BJ (cell line): ENCODE data around the gene IYD. TPM values are rescaled to one million over a fixed set of nuclear protein-coding genes. Genes with fewer than 3 reads are reported as not detected.
"Not testable (repeated sequence)": the region's sequence is repeated elsewhere in the genome, so short reads cannot be mapped to it uniquely, and the experiment has no call there.

ENCODE experiments used
- CTCF ChIA-PET: fragments of 350-600 bp; formaldehyde crosslinking; extraction: SDS; loops from one replicate; lab custom pipeline; 2021; ENCODE audit warnings: antibody characterized with exemption, inconsistent platforms; lab: Yijun Ruan, JAX
- POLR2A ChIA-PET: fragments of 300-600 bp; sonication (Branson Sonifier 250); formaldehyde crosslinking; extraction: SDS; loops from one replicate; lab custom pipeline; 2021; ENCODE audit warnings: antibody characterized with exemption; lab: Charles Lee
- DNase-seq: peaks from one replicate; pipeline ENCODE4 v3.0.0-alpha.2; 2011; ENCODE audit warnings: low read depth
- H3K27me3 ChIP-seq: 2 replicates; pipeline ENCODE4 v1.6.0; 2011; ENCODE audit warnings: low read length; ENCODE audit not compliant: control insufficient read depth, insufficient read depth
- H3K36me3 ChIP-seq: 2 replicates; pipeline ENCODE4 v1.5.1; 2011; ENCODE audit warnings: low read length; ENCODE audit not compliant: control insufficient read depth, insufficient read depth
- H3K4me3 ChIP-seq: 2 replicates; pipeline ENCODE4 v1.5.1; 2011; ENCODE audit warnings: low read depth, mild to moderate bottlenecking, control low read depth, low read length
- polyA plus RNA-seq: library from polyadenylated mRNA; depleted of rRNA; stranded (reverse); fragments of >200 nt; gene quantifications from 2 replicates; pipeline ENCODE4 v1.2.3, GENCODE V29; 2011
- TF ChIP-seq, protein P1 (sequence below): IDR thresholded peaks from 2 replicates; pipeline ENCODE4 v1.5.1; 2011; ENCODE audit warnings: low read depth, mild to moderate bottlenecking, control low read depth, inconsistent platforms, low read length, moderate library complexity; ENCODE audit not compliant: insufficient read depth

IYD gene
- polyA plus RNA-seq, 1 experiment = not detected

DNA sequence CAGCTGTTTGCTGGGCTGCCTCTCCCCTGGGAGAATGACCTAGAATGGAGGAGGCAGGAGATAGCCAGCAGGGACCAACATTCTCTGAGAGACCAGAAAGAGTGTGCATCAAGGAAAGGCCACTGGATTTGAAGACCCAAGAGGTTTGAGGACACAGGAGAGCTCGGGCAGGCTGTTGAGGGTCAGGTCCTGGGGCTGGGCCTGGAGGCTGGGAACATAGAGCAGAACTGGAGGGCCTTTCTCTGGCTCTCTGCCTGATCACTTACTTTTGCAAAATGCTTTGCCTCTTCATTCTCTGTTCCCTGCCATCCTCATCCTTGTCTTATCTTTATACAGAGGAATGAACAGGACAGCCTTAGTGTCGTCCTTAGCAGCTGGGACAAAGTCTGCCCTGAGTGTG is 2.5 kb downstream of the IYD start:
- no peak for DNase-seq

DNA sequence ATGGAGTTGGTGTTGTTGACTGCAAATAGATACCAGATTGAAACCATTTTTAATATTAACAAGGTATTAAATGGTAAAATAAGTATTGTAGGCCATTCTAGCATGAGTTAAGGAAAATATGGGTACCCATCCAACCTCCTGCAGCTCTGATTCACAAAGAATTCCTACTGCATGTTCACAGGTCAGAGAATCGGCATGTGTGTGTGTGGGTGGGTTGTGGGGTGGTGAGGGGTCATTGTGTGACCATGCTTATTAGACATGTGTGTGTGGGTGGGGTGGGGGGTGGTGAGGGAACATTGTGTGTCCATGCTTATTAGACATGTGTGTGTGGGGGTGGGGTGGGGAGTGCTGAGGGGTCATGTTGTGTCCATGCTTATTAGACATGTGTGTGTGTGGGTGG is 3.2 kb downstream of the IYD start:
- CTCF ChIA-PET = no interaction called here

More for the DNA sequence above, 2.5 kb downstream of the IYD start:
- CTCF ChIA-PET = interaction anchor here (0.7 to 1.3 kb wide), 2 partner anchors 15 to 24 kb away, joined by 3 to 6 read pairs; no protein-coding TSS in a partner anchor
- POLR2A ChIA-PET = no interaction called here
- Histone ChIP-seq H3K4me3 (no peak overlapping the region), H3K36me3 (no peaks in the 10 kb centered on the region), H3K27me3 (peaks cover 1% of the 10 kb centered on the region; the same call in 1 of the 2 replicates)
- TF ChIP-seq, protein P1, sequence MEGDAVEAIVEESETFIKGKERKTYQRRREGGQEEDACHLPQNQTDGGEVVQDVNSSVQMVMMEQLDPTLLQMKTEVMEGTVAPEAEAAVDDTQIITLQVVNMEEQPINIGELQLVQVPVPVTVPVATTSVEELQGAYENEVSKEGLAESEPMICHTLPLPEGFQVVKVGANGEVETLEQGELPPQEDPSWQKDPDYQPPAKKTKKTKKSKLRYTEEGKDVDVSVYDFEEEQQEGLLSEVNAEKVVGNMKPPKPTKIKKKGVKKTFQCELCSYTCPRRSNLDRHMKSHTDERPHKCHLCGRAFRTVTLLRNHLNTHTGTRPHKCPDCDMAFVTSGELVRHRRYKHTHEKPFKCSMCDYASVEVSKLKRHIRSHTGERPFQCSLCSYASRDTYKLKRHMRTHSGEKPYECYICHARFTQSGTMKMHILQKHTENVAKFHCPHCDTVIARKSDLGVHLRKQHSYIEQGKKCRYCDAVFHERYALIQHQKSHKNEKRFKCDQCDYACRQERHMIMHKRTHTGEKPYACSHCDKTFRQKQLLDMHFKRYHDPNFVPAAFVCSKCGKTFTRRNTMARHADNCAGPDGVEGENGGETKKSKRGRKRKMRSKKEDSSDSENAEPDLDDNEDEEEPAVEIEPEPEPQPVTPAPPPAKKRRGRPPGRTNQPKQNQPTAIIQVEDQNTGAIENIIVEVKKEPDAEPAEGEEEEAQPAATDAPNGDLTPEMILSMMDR = no peak

DNA sequence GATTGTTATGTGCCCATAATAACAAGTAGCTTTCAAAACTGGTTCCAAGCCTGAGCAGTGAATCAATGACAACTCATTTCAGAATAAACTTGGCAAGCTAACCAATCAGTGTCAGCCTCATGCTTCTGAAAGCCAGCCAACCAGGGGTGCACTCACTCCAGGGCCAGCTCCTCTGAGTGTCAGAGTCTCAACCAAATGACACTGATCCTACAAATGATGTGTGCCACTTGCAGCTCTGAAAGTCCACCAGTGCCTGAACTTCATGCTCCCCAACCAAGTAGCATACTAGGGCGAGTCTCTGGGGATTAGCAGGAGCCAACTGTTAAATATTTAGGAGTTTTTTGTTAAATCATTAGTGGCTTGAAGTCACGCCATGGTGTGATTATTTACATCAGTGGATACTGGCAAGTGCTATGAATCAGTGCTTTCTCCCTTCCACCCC is 4.5 kb downstream of the IYD start:
- no peak for DNase-seq
- POLR2A ChIA-PET = no interaction called here
- H3K27me3 ChIP-seq = no peaks in the 10 kb centered on the region
- no peak overlapping the region for H3K4me3 ChIP-seq
- no peaks in the 10 kb centered on the region for H3K36me3 ChIP-seq
- CTCF ChIA-PET = interaction anchor here (1.3 kb wide), 1 partner anchor 9 kb away, joined by 5 read pairs; no protein-coding TSS in a partner anchor
- TF ChIP-seq, protein P1 = no peak

More for the DNA sequence above, 3.2 kb downstream of the IYD start:
- POLR2A ChIA-PET = no interaction called here
- Histone ChIP-seq H3K36me3 (no peaks in the 10 kb centered on the region), H3K27me3 (no peaks in the 10 kb centered on the region), H3K4me3 (no peak overlapping the region)
- no peak for DNase-seq
- TF ChIP-seq, protein P1 = no peak

DNA sequence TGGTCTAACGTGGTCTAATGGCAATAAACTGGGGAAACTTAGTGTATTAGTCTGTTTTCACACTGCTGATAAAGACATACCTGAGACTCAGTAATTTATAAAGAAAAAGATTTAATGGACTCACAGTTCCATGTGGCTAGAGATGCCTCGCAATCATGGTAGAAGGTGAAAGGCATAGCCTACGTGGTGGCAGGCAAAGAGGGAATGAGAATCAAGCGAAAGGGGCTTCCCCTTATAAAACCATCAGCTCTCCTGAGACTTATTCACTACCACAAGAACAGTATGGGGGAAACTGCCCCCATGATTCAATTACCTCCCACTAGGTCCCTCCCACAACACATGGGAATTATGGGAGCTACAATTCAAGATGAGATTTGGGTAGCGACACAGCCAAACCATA is 5.5 kb downstream of the IYD start:
- POLR2A ChIA-PET, H3K4me3 ChIP-seq, H3K36me3 ChIP-seq, H3K27me3 ChIP-seq, DNase-seq, CTCF ChIA-PET: not testable (repeated sequence)

DNA sequence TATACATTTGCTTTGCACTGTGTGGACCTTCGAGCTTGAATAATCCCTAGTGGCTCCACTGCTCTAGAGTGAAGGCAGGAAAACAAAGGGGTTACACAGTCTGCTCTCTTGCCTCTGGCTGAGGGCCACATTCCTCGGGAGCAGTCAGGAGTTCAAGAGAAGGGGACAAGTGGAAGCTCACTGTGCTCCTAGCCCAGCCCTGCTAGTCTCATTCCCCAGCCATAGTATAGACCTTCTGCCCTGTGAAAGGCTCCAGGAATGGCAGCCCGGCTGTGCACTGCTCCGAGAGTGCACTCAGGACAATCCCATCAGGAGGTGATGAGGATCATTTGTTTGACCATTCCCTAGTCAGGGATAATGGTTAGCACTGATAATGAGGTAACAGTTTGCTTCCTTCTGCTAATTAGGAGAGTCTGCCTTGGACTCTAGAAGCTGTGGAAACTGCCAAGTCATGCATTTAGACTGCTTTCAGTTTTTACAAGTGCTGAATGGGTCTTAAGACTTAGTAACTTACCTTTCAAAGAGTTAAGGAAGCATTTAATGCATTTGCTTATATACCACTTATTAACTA is 8.5 kb downstream of the IYD start:
- TF ChIP-seq, protein P1 = no peak
- no peak for DNase-seq
- H3K27me3 ChIP-seq = no peaks in the 10 kb centered on the region
- no peaks in the 10 kb centered on the region for H3K36me3 ChIP-seq
- POLR2A ChIA-PET = no interaction called here
- no peak overlapping the region for H3K4me3 ChIP-seq
- CTCF ChIA-PET = no interaction called here
